ENCODE measurements around the gene TEDC1.

TEDC1 gene

GRCh38 chr14:105490572-105491365, at the start of gene TEDC1:
Gene TEDC1 (plus strand): TSS chr14:105491246. CDS start chr14:105491376, 130 bp downstream.
- DNase-seq: peak; percentile 98

GRCh38 chr14:105442125-105442524, 48.9 kb upstream of the TEDC1 start:
- no peak for DNase-seq

- no peak for DNase-seq
These were observed 48.2 kb upstream of the TEDC1 start for GRCh38 chr14:105442834-105443233.

GRCh38 chr14:105444859-105445258, 46.2 kb upstream of the TEDC1 start:
- no peak for DNase-seq

GRCh38 chr14:105445290-105445689, 45.8 kb upstream of the TEDC1 start:
- no peak for DNase-seq

GRCh38 chr14:105445901-105446845, 44.9 kb upstream of the TEDC1 start:
- no peak for DNase-seq

GRCh38 chr14:105446971-105447370, 44.1 kb upstream of the TEDC1 start:
- DNase-seq: no peak

GRCh38 chr14:105447651-105448640, 43.1 kb upstream of the TEDC1 start:
- DNase-seq: no peak

GRCh38 chr14:105448706-105449111, 42.3 kb upstream of the TEDC1 start:
- DNase-seq: no peak

GRCh38 chr14:105449276-105450122, 41.5 kb upstream of the TEDC1 start:
- DNase-seq: no peak

- DNase-seq: no peak
These were observed 40.9 kb upstream of the TEDC1 start for GRCh38 chr14:105450123-105450505.

GRCh38 chr14:105450864-105451720, 40.0 kb upstream of the TEDC1 start:
- DNase-seq: no peak

GRCh38 chr14:105452963-105453362, 38.1 kb upstream of the TEDC1 start:
- no peak for DNase-seq

- DNase-seq: no peak
These were observed 37.2 kb upstream of the TEDC1 start for GRCh38 chr14:105453847-105454246.

- DNase-seq: no peak
These were observed 35.9 kb upstream of the TEDC1 start for GRCh38 chr14:105455086-105455640.

GRCh38 chr14:105455766-105456660, 35.0 kb upstream of the TEDC1 start:
- no peak for DNase-seq

GRCh38 chr14:105456736-105457617, 34.1 kb upstream of the TEDC1 start:
- no peak for DNase-seq

- DNase-seq: no peak
These were observed 33.0 kb upstream of the TEDC1 start for GRCh38 chr14:105458010-105458409.

Measured in cortex of kidney (tissue), 1 donor.